ENCODE data around the gene LIPC.

Gene LIPC

GRCh38 chr15:58548308-58549012 lies 116.7 kb downstream of the LIPC start:
- ChIA-PET CTCF (no interaction called here), POLR2A (no interaction called here)
- no peak overlapping the region for H3K27ac ChIP-seq (ENCODE audit: extremely low read depth, low read depth, low read length)
- H3K4me1 ChIP-seq (ENCODE audit: control insufficient read depth, insufficient read depth, low read length) = no peaks in the 10 kb centered on the region
- TF ChIP-seq SP2 (tag by site-specific recombination; IDR thresholded peaks at IDR 0.05) (no peak), ZNF704 (tag by site-specific recombination; IDR thresholded peaks at IDR 0.05) (no peak), ZNF214 (tag by site-specific recombination; IDR thresholded peaks at IDR 0.05; ENCODE audit: borderline replicate concordance) (no peak), ZNF169 (tag by site-specific recombination; IDR thresholded peaks at IDR 0.05) (no peak), ZNF571 (tag by site-specific recombination; IDR thresholded peaks at IDR 0.05) (no peak), ZNF10 (tag by site-specific recombination; IDR thresholded peaks at IDR 0.05) (no peak), ZNF239 (tag by site-specific recombination; IDR thresholded peaks at IDR 0.05) (no peak)
- H3K36me3 ChIP-seq (ENCODE audit: control insufficient read depth in 2 of 2, insufficient read depth in 1 of 2, low read length in 2 of 2) = no peaks in the 10 kb centered on the region
- H3K9me3 ChIP-seq (ENCODE audit: control insufficient read depth, insufficient read depth, low read depth, low read length) = no peaks in the 10 kb centered on the region
- H3K4me3 ChIP-seq (ENCODE audit: low read depth, low read length) = no peak overlapping the region

GRCh38 chr15:58549013-58549784 lies 117.4 kb downstream of the LIPC start:
- Histone ChIP-seq H3K36me3 (ENCODE audit: control insufficient read depth in 2 of 2, insufficient read depth in 1 of 2, low read length in 2 of 2) (no peaks in the 10 kb centered on the region), H3K27ac (ENCODE audit: extremely low read depth, low read depth, low read length) (no peak overlapping the region), H3K4me3 (ENCODE audit: low read depth, low read length) (no peak overlapping the region), H3K9me3 (ENCODE audit: control insufficient read depth, insufficient read depth, low read depth, low read length) (no peaks in the 10 kb centered on the region), H3K4me1 (ENCODE audit: control insufficient read depth, insufficient read depth, low read length) (no peaks in the 10 kb centered on the region)
- no peak for TF ChIP-seq ZNF184 (tag by site-specific recombination; IDR thresholded peaks at IDR 0.05)
- CTCF ChIA-PET = interaction anchor here (0.6 kb wide), 1 partner anchor 16 kb away, joined by 4 read pairs; no protein-coding TSS in a partner anchor
- POLR2A ChIA-PET = no interaction called here

- CTCF ChIA-PET = no interaction called here
- POLR2A ChIA-PET = interaction anchor here (0.6 kb wide), 1 partner anchor 1611 kb away, joined by 4 read pairs; no protein-coding TSS in a partner anchor
- TF ChIP-seq ZNF600 (tag by site-specific recombination; IDR thresholded peaks at IDR 0.05) = no peak
- TF ChIP-seq TRIM28 (IDR thresholded peaks at IDR 0.05; ENCODE audit: borderline replicate concordance, low read length) = no peak
- TF ChIP-seq TCF7L2 (IDR thresholded peaks at IDR 0.05; ENCODE audit: borderline replicate concordance, low read depth, low read length) = no peak
- TF ChIP-seq ZNF394 (tag by site-specific recombination; IDR thresholded peaks at IDR 0.05; ENCODE audit: borderline replicate concordance) = no peak
- TF ChIP-seq OVOL3 (tag by site-specific recombination; IDR thresholded peaks at IDR 0.05) = no peak
- Histone ChIP-seq H3K27ac (ENCODE audit: extremely low read depth, low read depth, low read length) (no peak overlapping the region), H3K9me3 (ENCODE audit: control insufficient read depth, insufficient read depth, low read depth, low read length) (no peaks in the 10 kb centered on the region), H3K4me3 (ENCODE audit: low read depth, low read length) (no peak overlapping the region), H3K36me3 (ENCODE audit: control insufficient read depth in 2 of 2, insufficient read depth in 1 of 2, low read length in 2 of 2) (no peaks in the 10 kb centered on the region), H3K4me1 (ENCODE audit: control insufficient read depth, insufficient read depth, low read length) (no peaks in the 10 kb centered on the region)
These were observed 117.9 kb downstream of the LIPC start for GRCh38 chr15:58549785-58550074.

GRCh38 chr15:58551084-58551763 lies 119.4 kb downstream of the LIPC start:
- Histone ChIP-seq H3K9me3 (ENCODE audit: control insufficient read depth, insufficient read depth, low read depth, low read length) (no peaks in the 10 kb centered on the region), H3K4me3 (ENCODE audit: low read depth, low read length) (no peak overlapping the region), H3K36me3 (ENCODE audit: control insufficient read depth in 2 of 2, insufficient read depth in 1 of 2, low read length in 2 of 2) (no peaks in the 10 kb centered on the region), H3K27ac (ENCODE audit: extremely low read depth, low read depth, low read length) (no peak overlapping the region), H3K4me1 (ENCODE audit: control insufficient read depth, insufficient read depth, low read length) (no peaks in the 10 kb centered on the region)
- no peak for TF ChIP-seq GLIS1 (tag by site-specific recombination; IDR thresholded peaks at IDR 0.05)
- ChIA-PET CTCF (no interaction called here), POLR2A (no interaction called here)

All from HEK293 (cell line).